ENCODE measurements around the gene TRA2A.

TRA2A gene

GRCh38 chr7:23469961-23470250, 61.9 kb downstream of the TRA2A start:
- no peak for TF ChIP-seq CTCF (IDR thresholded peaks at IDR 0.05; ENCODE audit: insufficient read depth, missing control alignments)
- FAIRE-seq (no peak), DNase-seq (ENCODE audit: insufficient read length, low spot score) (no peak)

- FAIRE-seq (no peak), DNase-seq (ENCODE audit: insufficient read length, low spot score) (no peak)
- TF ChIP-seq CTCF (IDR thresholded peaks at IDR 0.05; ENCODE audit: insufficient read depth, missing control alignments): no peak
Measured at GRCh38 chr7:23469150-23469960, 62.4 kb downstream of the TRA2A start.

- TF ChIP-seq CTCF (IDR thresholded peaks at IDR 0.05; ENCODE audit: insufficient read depth, missing control alignments): no peak
- no peak for FAIRE-seq
- no peak for DNase-seq (ENCODE audit: insufficient read length, low spot score)
Measured at GRCh38 chr7:23468526-23469149, 63.1 kb downstream of the TRA2A start.

GRCh38 chr7:23467806-23468525, 63.8 kb downstream of the TRA2A start:
- TF ChIP-seq CTCF (IDR thresholded peaks at IDR 0.05; ENCODE audit: insufficient read depth, missing control alignments): no peak
- DNase-seq (ENCODE audit: insufficient read length, low spot score) (no peak), FAIRE-seq (no peak)

GRCh38 chr7:23467291-23467805, 64.4 kb downstream of the TRA2A start:
- no peak for TF ChIP-seq CTCF (IDR thresholded peaks at IDR 0.05; ENCODE audit: insufficient read depth, missing control alignments)
- DNase-seq (ENCODE audit: insufficient read length, low spot score) (no peak), FAIRE-seq (no peak)

- FAIRE-seq: no peak
- peak; percentile 51 for TF ChIP-seq CTCF (IDR thresholded peaks at IDR 0.05; ENCODE audit: insufficient read depth, missing control alignments)
- DNase-seq (ENCODE audit: insufficient read length, low spot score): no peak
Measured at GRCh38 chr7:23462846-23463245, 68.9 kb downstream of the TRA2A start.

Measured in D721Med (cell line).